IMR-90 (cell line): Measurements from ENCODE around the gene TMEM245. TPM values are rescaled to one million over a fixed set of nuclear protein-coding genes. Genes with fewer than 3 reads are reported as not detected.

ENCODE experiments used
- ATAC-seq: fragments of 200-7000 bp; cut with Tn5 transposase; 2 replicates; pipeline ENCODE4 v1.9.1; 2020; ENCODE audit warnings: low read depth, mild to moderate bottlenecking, moderate library complexity
- BruUV-seq: library from RNA; stranded (reverse); fragments of 400-500 nt; replicated peaks from 2 replicates; lab custom pipeline; 2021; lab: Mats Ljungman, UMichigan
- CTCF ChIA-PET: fragments of 300-600 bp; formaldehyde crosslinking; extraction: SDS; loops from one replicate; lab custom pipeline; 2021; ENCODE audit warnings: antibody characterized with exemption; lab: Yijun Ruan, JAX
- POLR2A ChIA-PET: fragments of 300-600 bp; sonication (Branson Sonifier 250); formaldehyde crosslinking; loops from one replicate; lab custom pipeline; 2022; ENCODE audit warnings: antibody characterized with exemption; ENCODE audit not compliant: unreplicated experiment; lab: Charles Lee
- DNase-seq: peaks from one replicate; pipeline ENCODE4 v3.0.0; 2013
- H2AFZ ChIP-seq: replicated peaks from 2 replicates; pipeline ENCODE3; 2013; ENCODE audit warnings: low read length, mild to moderate bottlenecking; ENCODE audit not compliant: poor library complexity
- H2AK5ac ChIP-seq: 2 replicates; pipeline ENCODE4 v1.6.1; 2013; ENCODE audit warnings: low read depth, low read length, inconsistent platforms
- H2AK9ac ChIP-seq: replicated peaks from 2 replicates; pipeline ENCODE3; 2013; ENCODE audit warnings: mild to moderate bottlenecking, low read depth, low read length, moderate library complexity; ENCODE audit not compliant: poor library complexity
- H2BK120ac ChIP-seq: 2 replicates; pipeline ENCODE4 v1.6.1; 2013; ENCODE audit warnings: low read depth, low read length, inconsistent platforms
- H2BK15ac ChIP-seq: 3 replicates; pipeline ENCODE4 v1.6.1; 2013; ENCODE audit warnings: low read depth, low read length, inconsistent platforms
- H2BK20ac ChIP-seq: 2 replicates; pipeline ENCODE4 v1.6.1; 2013; ENCODE audit warnings: low read depth, mild to moderate bottlenecking, inconsistent platforms, low read length, moderate library complexity
- H2BK5ac ChIP-seq: 2 replicates; pipeline ENCODE4 v1.6.1; 2013; ENCODE audit warnings: mild to moderate bottlenecking, low read depth, low read length, inconsistent platforms; ENCODE audit not compliant: poor library complexity, severe bottlenecking
- H3K14ac ChIP-seq: replicated peaks from 2 replicates; pipeline ENCODE4 v1.6.1; 2013; ENCODE audit warnings: low read depth, low read length, inconsistent platforms
- H3K18ac ChIP-seq: 2 replicates; pipeline ENCODE4 v1.6.1; 2013; ENCODE audit warnings: low read depth, low read length, control low read depth
- H3K23ac ChIP-seq: 2 replicates; pipeline ENCODE4 v1.6.1; 2013; ENCODE audit warnings: low read depth, low read length, inconsistent platforms
- H3K27ac ChIP-seq: 2 replicates; pipeline ENCODE4 v1.5.1; 2013; ENCODE audit warnings: mild to moderate bottlenecking, control low read depth, low read length; ENCODE audit not compliant: insufficient read depth
- H3K27me3 ChIP-seq: 2 replicates; pipeline ENCODE4 v1.6.1; 2013; ENCODE audit warnings: low read length; ENCODE audit not compliant: control insufficient read depth, insufficient read depth
- H3K36me3 ChIP-seq: 2 replicates; pipeline ENCODE4 v1.6.1; 2013; ENCODE audit warnings: low read length, mixed read lengths; ENCODE audit not compliant: control insufficient read depth, insufficient read depth
- H3K4ac ChIP-seq: 2 replicates; pipeline ENCODE4 v1.6.1; 2013; ENCODE audit warnings: low read depth, low read length, inconsistent platforms
- H3K4me1 ChIP-seq: 2 replicates; pipeline ENCODE4 v1.6.1; 2013; ENCODE audit warnings: low read length, mixed read lengths; ENCODE audit not compliant: control insufficient read depth, insufficient read depth
- H3K4me2 ChIP-seq: 2 replicates; pipeline ENCODE4 v1.6.1; 2013; ENCODE audit warnings: low read depth, mild to moderate bottlenecking, control low read depth, low read length, moderate library complexity
- H3K4me3 ChIP-seq: 2 replicates; pipeline ENCODE4 v1.5.1; 2013; ENCODE audit warnings: low read depth, mild to moderate bottlenecking, control low read depth, low read length, moderate library complexity; ENCODE audit not compliant: insufficient read depth
- H3K56ac ChIP-seq: 2 replicates; pipeline ENCODE4 v1.6.1; 2013; ENCODE audit warnings: low read length, inconsistent platforms; ENCODE audit not compliant: insufficient read depth; ENCODE audit errors: extremely low read depth
- H3K79me1 ChIP-seq, 2 experiments: 2 replicates each; pipeline ENCODE4 v1.6.1; 2013; ENCODE audit warnings: low read length in 2 of 2, inconsistent platforms in 1 of 2, low read depth in 1 of 2
- H3K9ac ChIP-seq: 2 replicates; pipeline ENCODE4 v1.6.1; 2013; ENCODE audit warnings: low read depth, low read length, control low read depth
- H3K9me1 ChIP-seq: 2 replicates; pipeline ENCODE4 v1.6.1; 2013; ENCODE audit warnings: low read length, inconsistent platforms; ENCODE audit not compliant: insufficient read depth
- H3K9me3 ChIP-seq: 2 replicates; pipeline ENCODE4 v1.6.1; 2013; ENCODE audit warnings: low read length; ENCODE audit not compliant: control insufficient read depth, insufficient read depth
- H4K20me1 ChIP-seq: 2 replicates; pipeline ENCODE4 v1.6.1; 2013; ENCODE audit warnings: low read length, inconsistent platforms; ENCODE audit not compliant: insufficient read depth
- H4K5ac ChIP-seq: 2 replicates; pipeline ENCODE4 v1.6.1; 2013; ENCODE audit warnings: mild to moderate bottlenecking, low read depth, low read length, control low read depth
- H4K8ac ChIP-seq, 2 experiments: 2 replicates each; pipeline ENCODE4 v1.6.1; 2013; ENCODE audit warnings: low read depth in 2 of 2, low read length in 2 of 2, control low read depth in 1 of 2, inconsistent platforms in 1 of 2
- H4K91ac ChIP-seq: 2 replicates; pipeline ENCODE4 v1.6.1; 2013; ENCODE audit warnings: low read depth, low read length, inconsistent platforms; ENCODE audit not compliant: insufficient read depth
- BHLHE40 ChIP-seq: fragments of 150-350 bp; IDR thresholded peaks from 2 replicates; pipeline ENCODE4 v1.6.1; 2016; ENCODE audit warnings: mild to moderate bottlenecking, low read depth, low read length
- CEBPB ChIP-seq: IDR thresholded peaks from 2 replicates; pipeline ENCODE4 v1.6.1; 2012; ENCODE audit warnings: low read depth, low read length, improper control_type of control experiment
- CHD1 ChIP-seq: IDR thresholded peaks from 2 replicates; pipeline ENCODE4 v1.6.1; 2012; ENCODE audit warnings: low read depth, low read length, improper control_type of control experiment
- CTCF ChIP-seq: conservative IDR thresholded peaks from 2 replicates; pipeline ENCODE4 v1.5.1; 2012; ENCODE audit warnings: mild to moderate bottlenecking, low read depth, low read length, improper control_type of control experiment
- ELK1 ChIP-seq: fragments of 150-350 bp; IDR thresholded peaks from 2 replicates; pipeline ENCODE4 v1.6.1; 2016; ENCODE audit warnings: low read depth, mild to moderate bottlenecking, low read length, moderate library complexity, borderline replicate concordance
- FOS ChIP-seq: fragments of 150-350 bp; IDR thresholded peaks from 2 replicates; pipeline ENCODE4 v1.6.1; 2016; ENCODE audit warnings: low read depth, low read length
- MAFK ChIP-seq: IDR thresholded peaks from 2 replicates; pipeline ENCODE4 v1.6.1; 2012; ENCODE audit warnings: low read depth, low read length, improper control_type of control experiment
- MAZ ChIP-seq: IDR thresholded peaks from 2 replicates; pipeline ENCODE4 v1.6.1; 2012; ENCODE audit warnings: low read depth, mild to moderate bottlenecking, low read length, improper control_type of control experiment, moderate library complexity, borderline replicate concordance
- MXI1 ChIP-seq: IDR thresholded peaks from 2 replicates; pipeline ENCODE4 v1.6.1; 2012; ENCODE audit warnings: low read depth, mild to moderate bottlenecking, low read length, moderate library complexity, borderline replicate concordance
- NFE2L2 ChIP-seq: fragments of 150-350 bp; IDR thresholded peaks from 2 replicates; pipeline ENCODE4 v1.6.1; 2016; ENCODE audit warnings: low read depth, mild to moderate bottlenecking, low read length
- POLR2A ChIP-seq: IDR thresholded peaks from 2 replicates; pipeline ENCODE4 v1.6.1; 2012; ENCODE audit warnings: mild to moderate bottlenecking, low read depth, low read length
- RAD21 ChIP-seq: IDR thresholded peaks from 2 replicates; pipeline ENCODE4 v1.6.1; 2012; ENCODE audit warnings: low read length, improper control_type of control experiment
- RCOR1 ChIP-seq: IDR thresholded peaks from 2 replicates; pipeline ENCODE4 v1.6.1; 2012; ENCODE audit warnings: mild to moderate bottlenecking, low read length, improper control_type of control experiment; ENCODE audit not compliant: insufficient replicate concordance
- RFX5 ChIP-seq: IDR thresholded peaks from 2 replicates; pipeline ENCODE4 v1.8.0; 2012; ENCODE audit warnings: low read depth, mild to moderate bottlenecking, low read length, moderate library complexity
- SMC3 ChIP-seq: fragments of 150-350 bp; IDR thresholded peaks from 2 replicates; pipeline ENCODE4 v1.6.1; 2016; ENCODE audit warnings: low read depth, mild to moderate bottlenecking, antibody characterized with exemption, low read length, moderate library complexity
- USF2 ChIP-seq: fragments of 150-350 bp; IDR thresholded peaks from 2 replicates; pipeline ENCODE4 v1.6.1; 2017; ENCODE audit warnings: mild to moderate bottlenecking, antibody characterized with exemption, low read length, low read depth
- WGBS, 2 experiments: methylation state at CpG; one replicate each; pipeline versions ENCODE4 v1.1.5 to v1.1.7; 2013; ENCODE audit warnings: missing lambda C conversion rate in 2 of 2; ENCODE audit not compliant: insufficient read length in 1 of 2; ENCODE audit errors: extremely low coverage in 2 of 2; 5-methylcytosine and 5-hydroxymethylcytosine counted together
- dilution Hi-C: fragments of 300-500 bp; cut with HindIII; formaldehyde crosslinking; loops from one replicate; pipeline ENCODE4 v1.14.3; 2018; ENCODE audit warnings: low sequenced_read_pairs; ENCODE audit not compliant: unreplicated experiment
- in situ Hi-C: fragments of 300-500 bp; cut with MboI; formaldehyde crosslinking; loops from 3 replicates; pipeline ENCODE4 v1.14.3; 2019; ENCODE audit warnings: low sequenced_read_pairs, inconsistent platforms, mixed read lengths
- intact Hi-C: fragments of 100-400 bp; cut with micrococcal nuclease; formaldehyde crosslinking; loops from 2 replicates; pipeline ENCODE4 v1.10.0; 2022
- polyA plus RNA-seq, 3 experiments: library from polyadenylated mRNA; depleted of rRNA; stranded (reverse); fragments of >200 nt; gene quantifications; 2 replicates each; pipeline ENCODE4 v1.2.3, GENCODE V29; 2012; ENCODE audit warnings: low replicate concordance in 1 of 3
- total RNA-seq: library from RNA; depleted of rRNA; stranded (reverse); fragments of >200 nt; gene quantifications from 2 replicates; pipeline ENCODE4 v1.2.3, GENCODE V29; 2012

TMEM245 gene
- total and polyA plus RNA-seq, 2 of the 4 experiments (the other 2 are of a cell fraction), result 24.8 to 57.9 TPM

GRCh38 chr9:109020113-109020512 is 99.6 kb downstream of the TMEM245 start:
- Histone ChIP-seq H2AFZ (no peak overlapping the region), H3K4me3 (no peak overlapping the region), H2AK9ac (no peak overlapping the region), H2AK5ac (no peak overlapping the region), H3K9me3 (no peaks in the 10 kb centered on the region), H3K9ac (no peak overlapping the region), H2BK5ac (no peak overlapping the region), H3K27me3 (no peaks in the 10 kb centered on the region), H2BK15ac (no peak overlapping the region), H3K14ac (no peak overlapping the region), H3K18ac (no peak overlapping the region), H3K56ac (no peak overlapping the region), H3K9me1 (peaks cover 3% of the 10 kb centered on the region; the same call in 1 of the 2 replicates), H3K4me1 (peaks cover 3% of the 10 kb centered on the region), H4K8ac (no peak overlapping the region), H4K91ac (no peak overlapping the region), H4K20me1 (no peaks in the 10 kb centered on the region; the same call in 1 of the 2 replicates), H4K5ac (no peak overlapping the region), H3K36me3 (peaks cover 6% of the 10 kb centered on the region), H3K79me1 (peaks cover 24 to 36% of the 10 kb centered on the region in 2 experiments), H2BK120ac (no peak overlapping the region), H3K23ac (no peak overlapping the region), H3K4ac (no peak overlapping the region), H3K4me2 (no peak overlapping the region), H3K27ac (no peak overlapping the region), H2BK20ac (no peak overlapping the region)
- DNase-seq (no peak), ATAC-seq (no peak)
- ChIA-PET POLR2A (no interaction called here), CTCF (no interaction called here)
- TF ChIP-seq RAD21, result no peak
- TF ChIP-seq MAZ, result no peak
- no peak for TF ChIP-seq CHD1
- TF ChIP-seq CEBPB, result no peak
- TF ChIP-seq FOS, result no peak
- TF ChIP-seq BHLHE40, result no peak
- TF ChIP-seq NFE2L2, result no peak
- no peak for TF ChIP-seq MAFK
- TF ChIP-seq POLR2A, result no peak
- no peak for TF ChIP-seq RFX5
- TF ChIP-seq MXI1, result no peak
- TF ChIP-seq USF2, result no peak
- no peak for TF ChIP-seq SMC3
- TF ChIP-seq CTCF, result no peak
- no peak for TF ChIP-seq ELK1
- TF ChIP-seq RCOR1, result no peak
- BruUV-seq, result no TSS peak
- dilution Hi-C loops, result no loop called here
- intact Hi-C loops, result no loop called here
- no CpG with 5 or more reads among the region's 3 CpGs for WGBS, 2 experiments
- in situ Hi-C loops, result no loop called here
